HPDE6-E6E7 (cell line): ENCODE measurements around the gene MACROD2.

Experiments used
- DNase-seq: peaks from one replicate; pipeline ENCODE4 v3.0.0; 2011; ENCODE audit warnings: missing footprints; ENCODE audit errors: extremely low spot score

The MACROD2 gene

GRCh38 chr20:15220009-15220656 lies 1224.8 kb downstream of the MACROD2 start:
- peak; percentile 17 for DNase-seq

- DNase-seq, result peak; percentile 38
These were observed 1225.7 kb downstream of the MACROD2 start for GRCh38 chr20:15220778-15221565.

GRCh38 chr20:15222502-15223330 lies 1227.4 kb downstream of the MACROD2 start:
- no peak for DNase-seq

- no peak for DNase-seq
These were observed 1228.9 kb downstream of the MACROD2 start for GRCh38 chr20:15224199-15224598.

GRCh38 chr20:15227102-15227501 lies 1231.8 kb downstream of the MACROD2 start:
- no peak for DNase-seq

GRCh38 chr20:15232243-15232642 lies 1236.9 kb downstream of the MACROD2 start:
- DNase-seq, result no peak

- no peak for DNase-seq
These were observed 1240.3 kb downstream of the MACROD2 start for GRCh38 chr20:15235471-15236198.

- peak; percentile 60 for DNase-seq
These were observed 1241.5 kb downstream of the MACROD2 start for GRCh38 chr20:15236812-15237211.

GRCh38 chr20:15239542-15240206 lies 1244.4 kb downstream of the MACROD2 start:
- no peak for DNase-seq

- DNase-seq, result no peak
These were observed 1245.5 kb downstream of the MACROD2 start for GRCh38 chr20:15240801-15241200.

GRCh38 chr20:15241681-15242080 lies 1246.4 kb downstream of the MACROD2 start:
- no peak for DNase-seq

- DNase-seq, result no peak
These were observed 1247.5 kb downstream of the MACROD2 start for GRCh38 chr20:15242773-15243172.

- DNase-seq, result no peak
These were observed 1250.6 kb downstream of the MACROD2 start for GRCh38 chr20:15245896-15246295.

GRCh38 chr20:15248618-15249395 lies 1253.5 kb downstream of the MACROD2 start:
- DNase-seq, result no peak

- DNase-seq, result no peak
These were observed 1255.9 kb downstream of the MACROD2 start for GRCh38 chr20:15251171-15251570.

GRCh38 chr20:15252304-15252703 lies 1257.0 kb downstream of the MACROD2 start:
- DNase-seq, result no peak

GRCh38 chr20:15253431-15253830 lies 1258.1 kb downstream of the MACROD2 start:
- no peak for DNase-seq

GRCh38 chr20:15256676-15257568 lies 1261.6 kb downstream of the MACROD2 start:
- no peak for DNase-seq

- no peak for DNase-seq
These were observed 1262.2 kb downstream of the MACROD2 start for GRCh38 chr20:15257569-15257870.
